Stimulated activated CD4-positive, alpha-beta T cell treated with anti-CD3 and anti-CD28 coated beads, Interleukin-2, amount 100 ng/mL, for 4 hours (primary cell): ENCODE data around the gene MS4A4E.
"Not testable (repeated sequence)": the region's sequence is repeated elsewhere in the genome, so short reads cannot be mapped to it uniquely, and the experiment has no call there.

Experiments
- DNase-seq: peaks from one replicate; pipeline ENCODE4 v3.0.0-alpha.2; 2020; ENCODE audit warnings: low read depth

Gene MS4A4E

DNA sequence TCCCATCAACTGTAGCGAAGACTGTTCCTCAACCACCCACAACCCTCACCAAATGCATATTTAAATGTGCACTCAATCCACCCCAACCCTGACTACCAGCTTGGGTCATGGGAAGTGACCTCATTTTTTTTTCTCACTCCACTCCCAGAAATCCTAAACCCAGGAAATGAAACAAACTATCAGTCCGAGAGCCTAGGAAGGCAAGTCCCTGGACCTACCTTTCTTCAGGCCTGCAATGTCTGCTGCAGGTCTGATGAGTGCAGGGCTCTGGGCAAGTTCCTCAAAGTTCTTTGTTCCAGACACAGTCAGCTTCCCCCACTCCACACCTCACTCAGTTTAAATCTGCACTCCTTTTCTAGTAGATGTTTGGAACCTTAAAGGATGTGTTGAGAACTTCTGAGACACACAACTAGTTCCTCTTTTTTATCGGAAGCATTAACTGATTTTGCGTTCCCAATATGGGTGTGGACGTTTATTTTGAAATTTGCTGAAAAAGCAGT is at the start of gene MS4A4E:
Gene MS4A4E, minus strand, starts transcription at position 398 of the 500 bp plus-strand sequence. CDS start 13,082 bp downstream, outside the sequence.
- no peak for DNase-seq

DNA sequence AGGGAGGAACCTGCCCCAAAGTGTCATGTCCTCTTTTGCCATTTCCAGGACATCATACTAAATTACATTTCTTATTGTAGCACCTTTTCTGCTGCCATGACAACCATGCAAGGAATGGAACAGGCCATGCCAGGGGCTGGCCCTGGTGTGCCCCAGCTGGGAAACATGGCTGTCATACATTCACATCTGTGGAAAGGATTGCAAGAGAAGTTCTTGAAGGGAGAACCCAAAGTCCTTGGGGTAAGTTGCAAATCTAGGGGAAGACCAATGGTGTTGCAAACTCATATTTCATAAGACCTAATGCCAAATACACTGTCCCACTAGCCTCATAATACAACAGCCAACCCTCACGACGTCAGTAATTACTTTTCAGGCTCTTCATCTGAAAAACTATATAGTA is 49.2 kb upstream of the MS4A4E start:
- no peak for DNase-seq

DNA sequence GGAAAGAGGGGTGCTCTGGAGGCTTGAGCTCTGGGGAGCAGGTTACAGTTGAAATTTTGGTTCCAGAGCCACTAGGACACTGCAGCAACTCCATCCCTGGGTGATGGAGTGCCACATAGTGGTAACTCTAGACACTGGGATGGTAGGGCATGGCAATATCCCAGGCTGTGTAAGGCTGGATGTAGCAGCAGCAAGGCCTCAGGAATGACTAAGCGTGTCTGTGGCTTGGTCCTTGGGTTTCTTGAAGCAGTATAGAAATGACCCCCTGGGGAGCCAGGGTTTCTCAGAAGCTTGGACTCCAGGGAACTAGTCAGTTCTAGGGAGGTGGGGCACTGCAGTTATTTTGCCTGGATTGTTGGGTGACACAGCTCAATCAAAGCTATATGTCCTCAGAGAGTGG is 45.6 kb upstream of the MS4A4E start:
- no peak for DNase-seq

DNA sequence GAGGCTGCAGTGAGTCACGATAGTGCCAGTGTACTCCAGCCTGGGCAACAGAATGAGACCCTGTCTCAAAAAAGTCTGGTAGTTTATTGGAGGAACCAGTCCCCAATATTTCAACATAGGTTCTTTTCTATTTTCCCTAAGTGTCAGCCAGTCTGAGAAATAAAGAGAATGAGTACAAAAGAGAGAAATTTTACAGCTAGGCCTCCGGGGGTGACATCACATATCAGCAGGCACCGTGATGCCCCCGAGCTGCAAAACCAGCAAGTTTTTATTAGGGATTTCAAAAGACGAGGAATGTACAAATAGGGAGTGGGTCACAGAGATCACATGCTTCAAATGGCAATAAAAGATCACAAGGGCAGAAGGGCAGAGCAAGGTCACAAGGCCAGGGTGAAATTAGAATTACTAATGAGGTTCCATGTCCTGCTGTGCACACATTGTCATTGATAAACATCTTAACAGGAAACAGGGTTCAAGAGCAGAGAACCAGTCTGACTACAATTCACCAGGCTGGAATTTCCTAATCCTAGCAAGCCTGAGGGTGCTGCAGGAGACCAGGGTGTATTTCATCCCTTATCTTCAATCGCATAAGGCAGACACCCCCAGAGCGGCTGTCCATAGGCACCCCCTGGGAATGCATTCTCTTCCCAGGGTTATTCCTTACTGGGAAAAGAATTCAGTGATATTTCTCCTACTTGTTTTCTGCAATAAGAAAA is 42.6 kb upstream of the MS4A4E start:
- DNase-seq, result not testable (repeated sequence)

DNA sequence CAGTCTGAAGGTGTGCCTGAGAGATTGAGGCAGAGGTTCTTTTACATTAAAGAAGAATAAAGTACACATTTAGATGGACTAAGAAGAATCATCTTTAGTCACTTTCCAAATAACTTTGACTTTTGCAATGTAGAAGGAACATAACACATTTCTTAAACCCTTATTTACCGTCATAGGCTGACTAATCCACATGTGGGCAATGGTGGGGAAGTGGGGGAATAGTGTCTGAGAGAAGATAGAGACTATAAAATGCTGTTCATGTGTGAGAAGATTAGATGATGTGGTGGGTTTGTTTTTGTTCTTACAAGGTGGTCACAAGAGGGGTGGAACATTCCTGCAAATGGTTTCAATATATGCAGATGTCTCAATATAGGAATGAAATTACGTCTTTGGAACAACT is 39.3 kb upstream of the MS4A4E start:
- DNase-seq, result no peak

DNA sequence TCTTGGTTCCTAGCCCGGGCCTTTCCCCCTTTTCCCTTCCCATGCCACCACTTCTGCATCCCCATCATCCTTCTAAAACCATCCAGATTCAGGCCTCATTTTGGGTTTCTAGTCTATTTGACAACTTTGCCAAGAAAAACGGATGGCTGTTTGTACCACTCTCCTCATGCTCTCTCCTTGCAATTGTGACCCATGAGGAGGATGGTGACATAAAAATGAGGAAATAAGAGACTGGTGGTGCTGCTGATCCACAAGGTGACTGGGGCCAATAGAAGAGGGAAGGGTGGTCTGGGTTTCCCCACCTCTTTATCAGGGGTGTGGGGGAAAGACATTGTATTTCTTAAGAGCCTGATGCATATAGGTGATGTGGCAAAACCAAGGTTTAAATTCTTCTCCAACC is 38.5 kb upstream of the MS4A4E start:
- no peak for DNase-seq

DNA sequence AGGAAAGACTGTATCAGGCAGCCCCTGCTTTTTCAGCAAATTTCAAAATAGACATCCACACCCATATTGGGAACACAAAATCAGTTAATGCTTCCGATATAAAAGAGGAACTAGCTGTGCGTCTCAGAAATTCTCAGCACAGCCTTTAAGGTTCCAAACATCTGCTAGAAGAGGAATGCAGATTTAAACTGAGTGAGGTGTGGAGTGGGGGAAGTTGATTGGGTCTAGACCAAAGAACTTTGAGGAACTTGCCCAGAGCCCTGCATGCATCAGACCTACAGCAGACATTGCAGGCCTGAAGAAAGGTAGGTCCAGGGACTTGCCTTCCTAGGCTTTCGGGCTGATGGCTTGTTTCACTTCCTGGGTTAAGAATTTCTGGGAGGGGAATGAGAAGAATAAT is 37.5 kb upstream of the MS4A4E start, which contains the start of gene MS4A4A:
Gene MS4A4A, plus strand, starts transcription at position 255 of the 400 bp plus-strand sequence. Its CDS starts 10 bp downstream, at position 265.
- DNase-seq, result no peak

DNA sequence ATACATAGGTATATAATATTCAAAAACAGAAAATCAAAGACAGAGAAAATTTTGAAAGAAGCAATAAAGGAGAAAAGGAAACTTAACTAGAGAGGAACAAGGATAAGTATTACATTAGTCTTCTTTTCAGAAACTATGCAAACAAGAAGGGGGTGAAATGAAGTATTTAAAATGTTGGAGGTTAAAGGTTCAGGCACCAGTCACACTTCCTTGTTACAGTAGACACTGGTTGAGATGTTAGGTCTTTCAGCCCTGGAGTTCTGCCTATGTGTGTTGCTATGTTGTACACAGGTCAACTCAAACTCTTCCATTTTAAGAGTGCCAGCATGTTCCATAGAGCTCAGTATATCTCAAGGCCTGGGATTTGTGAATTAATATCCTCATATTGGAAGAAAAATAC is 31.5 kb upstream of the MS4A4E start:
- DNase-seq, result no peak

DNA sequence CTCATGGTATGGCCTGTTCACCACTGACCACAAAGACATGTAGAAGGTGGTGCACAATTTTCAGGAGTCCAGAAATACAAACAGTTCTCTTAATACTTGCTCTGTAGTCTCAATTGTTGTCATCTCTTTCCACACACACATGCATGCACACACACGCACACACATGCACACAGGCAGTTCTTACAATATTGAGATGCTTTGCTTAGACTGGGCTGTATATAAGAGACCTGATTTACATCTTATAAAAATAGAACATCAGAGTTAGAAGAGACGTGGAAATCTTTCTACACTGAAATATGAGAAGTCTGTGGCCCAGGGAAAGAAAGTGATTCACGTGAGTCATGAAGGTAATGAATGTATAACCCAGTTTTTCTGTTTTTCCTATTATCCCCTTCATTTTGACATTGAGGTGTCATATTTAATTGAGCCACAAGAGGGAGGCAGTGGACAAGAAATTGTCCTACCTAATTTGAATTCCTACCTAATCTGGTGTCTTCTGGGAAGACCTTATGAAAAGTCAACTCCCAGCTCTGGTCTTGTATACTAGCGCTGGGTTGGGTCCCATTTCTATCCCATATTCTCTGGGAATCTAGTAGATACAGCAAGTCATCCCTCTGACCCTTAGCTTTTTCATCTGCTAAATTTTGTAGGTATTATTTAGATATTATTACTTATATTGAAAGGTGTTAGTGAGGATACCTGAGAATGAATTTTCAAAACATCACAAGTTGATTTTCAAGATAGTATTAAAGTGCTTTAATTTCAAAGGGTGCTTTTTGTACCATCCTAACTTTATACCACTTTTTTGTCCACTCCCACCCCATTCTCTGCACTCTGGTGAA is 22.7 kb upstream of the MS4A4E start:
- DNase-seq, result no peak

DNA sequence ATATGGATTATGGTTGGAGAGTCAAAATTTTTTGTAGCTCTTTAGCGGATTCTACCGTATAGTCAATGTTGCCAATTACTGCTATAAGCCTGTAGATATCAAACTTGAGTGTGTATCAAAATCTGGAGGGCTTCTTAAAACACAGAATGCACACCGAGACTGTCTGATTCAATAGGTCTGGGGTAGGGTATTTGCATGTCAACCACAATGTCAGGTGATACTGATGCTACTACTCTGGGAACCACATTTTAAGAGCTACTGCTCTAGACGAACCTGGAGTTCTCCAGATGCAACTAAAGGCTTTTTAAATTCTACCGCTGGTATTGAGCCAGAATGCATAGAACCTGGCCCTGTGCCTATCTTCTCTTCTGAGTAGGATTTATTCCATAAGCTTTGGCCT is 21.7 kb upstream of the MS4A4E start:
- no peak for DNase-seq

DNA sequence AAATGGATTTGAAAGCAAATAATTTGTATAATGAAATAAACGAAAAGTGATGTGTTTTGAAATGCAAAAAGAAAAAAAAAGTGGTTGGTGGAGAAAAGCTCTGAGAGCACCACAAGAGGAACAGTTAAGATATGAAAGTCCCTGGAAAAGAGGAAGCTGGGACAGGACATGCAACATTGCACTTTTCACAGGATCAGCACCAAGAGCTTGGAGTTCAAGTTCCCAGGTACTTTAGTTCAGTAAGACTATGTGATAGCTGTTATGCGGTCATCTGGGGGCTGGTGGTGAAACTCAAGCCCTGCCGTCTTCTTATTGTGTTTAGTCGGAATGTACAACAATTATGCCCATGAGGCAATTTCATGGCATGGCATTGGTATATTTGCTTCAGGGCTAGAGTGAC is 20.5 kb upstream of the MS4A4E start:
- no peak for DNase-seq

DNA sequence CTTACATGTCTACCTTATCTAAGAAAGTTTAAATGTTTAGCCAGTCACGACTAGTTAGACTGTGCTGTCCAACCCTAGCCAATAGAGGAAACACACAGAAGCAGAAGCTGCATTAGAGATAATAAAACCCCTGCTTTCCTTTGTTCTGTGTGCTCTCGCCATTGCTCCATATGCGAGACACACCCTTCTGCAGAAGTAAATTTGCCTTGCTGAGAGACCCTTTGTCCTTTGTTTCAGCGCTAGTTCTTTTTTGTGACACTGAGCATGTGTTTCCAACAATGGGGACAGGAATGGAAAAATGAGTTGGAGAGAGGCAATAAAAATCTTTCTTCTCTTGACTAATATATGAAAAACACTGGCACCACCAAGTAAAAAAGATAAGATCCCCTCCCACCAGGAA is 18.1 kb upstream of the MS4A4E start:
- no peak for DNase-seq

DNA sequence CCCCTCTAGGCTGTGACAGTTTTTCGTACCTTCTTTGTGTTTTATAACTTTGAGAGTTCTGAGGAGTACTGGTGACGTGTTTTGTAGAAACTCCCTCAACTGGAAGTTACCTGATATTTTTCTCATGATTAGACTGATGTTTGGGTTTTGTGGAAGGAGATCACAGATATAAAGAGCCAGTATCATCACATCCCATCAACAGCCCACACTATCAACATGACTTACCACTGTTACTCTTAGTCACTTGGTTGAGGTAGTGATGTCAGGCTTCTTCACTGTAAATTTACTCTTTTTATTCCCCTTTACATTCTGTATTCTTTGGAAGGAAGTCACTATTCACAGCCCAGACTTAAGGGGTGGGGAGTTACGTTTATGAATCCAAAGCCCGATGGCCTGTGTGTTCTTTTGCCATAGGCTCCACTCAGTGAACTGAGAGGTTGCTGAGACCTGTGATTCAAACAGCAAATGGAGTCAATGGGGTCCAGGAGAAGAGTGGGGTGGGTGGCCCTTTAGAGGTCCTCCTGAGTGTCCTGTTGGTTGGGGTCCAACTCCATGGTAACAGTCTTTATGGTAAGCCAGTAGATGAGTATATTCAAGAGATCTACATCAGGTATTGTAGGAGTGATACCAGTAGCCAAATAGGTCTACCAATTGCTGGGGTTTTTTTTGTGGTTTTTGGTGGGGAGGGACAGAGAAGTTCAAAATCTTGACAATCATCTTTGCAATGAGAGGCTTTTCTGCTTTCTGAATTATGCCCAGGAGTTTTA is 15.2 kb upstream of the MS4A4E start:
- no peak for DNase-seq

DNA sequence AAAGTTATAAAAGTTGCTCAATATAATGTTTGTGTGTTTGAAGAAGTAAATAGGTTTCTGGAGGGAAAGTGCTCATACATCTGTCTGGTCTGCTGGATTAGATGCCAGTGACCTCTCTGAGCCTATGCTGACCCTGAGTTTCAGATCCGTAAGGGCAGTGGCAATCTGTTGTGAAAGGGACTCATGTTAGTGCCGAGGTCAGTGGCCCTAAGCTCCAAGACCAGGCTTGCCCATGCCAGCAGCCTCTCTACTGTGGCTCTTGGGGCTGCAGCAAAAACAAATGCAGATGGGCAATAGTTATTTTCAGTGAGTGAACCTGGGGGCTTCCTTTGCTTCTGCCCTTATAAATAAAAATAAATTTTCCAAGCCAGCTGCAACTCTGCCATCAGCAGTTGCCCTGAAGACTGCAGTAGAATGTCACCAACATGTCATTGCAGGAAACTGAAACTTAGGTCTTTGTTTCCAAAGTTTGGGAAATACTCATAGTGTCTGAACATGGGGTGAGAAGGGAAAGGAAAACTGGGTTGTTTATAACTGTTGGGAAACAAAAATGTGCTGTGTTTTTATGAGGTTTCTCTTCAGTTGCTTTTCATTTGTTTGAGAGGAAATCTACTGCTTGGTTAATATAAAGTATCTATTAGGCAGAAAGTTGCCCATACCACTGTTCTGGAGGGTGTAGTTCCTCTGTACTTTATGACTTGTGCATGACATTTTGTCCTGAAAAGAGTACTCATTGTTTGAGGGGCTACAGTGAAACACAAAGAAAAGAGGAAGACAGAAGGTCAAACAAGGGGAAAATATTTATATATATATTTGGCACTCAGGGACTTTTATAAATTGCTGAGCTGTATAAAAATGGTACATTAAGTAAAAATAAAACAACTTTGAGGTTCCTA is 9.5 kb upstream of the MS4A4E start:
- no peak for DNase-seq

DNA sequence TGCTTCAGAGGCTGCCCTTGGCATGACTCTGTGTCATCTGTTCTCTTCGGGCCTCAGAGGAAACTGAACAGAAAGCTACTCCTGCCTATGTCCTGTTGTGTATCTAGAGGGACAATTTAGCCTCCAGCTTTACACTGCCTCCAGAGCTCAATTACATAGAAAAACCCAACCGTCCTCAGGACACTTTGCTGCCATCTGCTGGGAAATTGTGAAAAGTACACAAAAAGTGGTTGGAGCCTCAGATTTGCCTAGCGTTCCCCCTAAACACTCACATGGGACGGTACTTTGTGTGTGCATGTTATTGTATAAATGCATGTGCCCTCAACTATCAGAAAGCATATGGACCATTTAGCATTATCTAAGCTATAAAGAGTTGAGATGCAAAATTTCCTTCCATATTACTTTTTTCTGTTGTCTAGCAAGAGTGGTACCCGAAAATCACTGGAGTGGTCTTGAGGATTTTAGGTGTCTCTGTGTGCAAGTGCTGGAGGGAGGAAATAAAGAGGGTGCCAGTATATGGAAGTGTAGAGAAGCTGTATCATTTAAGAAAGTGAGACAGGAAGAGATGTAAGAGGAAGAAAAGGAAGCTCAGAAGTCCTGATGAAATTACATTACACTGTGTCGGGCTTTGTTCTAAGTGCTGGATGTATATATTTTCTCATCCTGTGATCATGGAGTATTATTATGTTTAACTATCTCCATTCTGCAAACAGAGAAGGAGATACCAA is 8.7 kb upstream of the MS4A4E start:
- no peak for DNase-seq

DNA sequence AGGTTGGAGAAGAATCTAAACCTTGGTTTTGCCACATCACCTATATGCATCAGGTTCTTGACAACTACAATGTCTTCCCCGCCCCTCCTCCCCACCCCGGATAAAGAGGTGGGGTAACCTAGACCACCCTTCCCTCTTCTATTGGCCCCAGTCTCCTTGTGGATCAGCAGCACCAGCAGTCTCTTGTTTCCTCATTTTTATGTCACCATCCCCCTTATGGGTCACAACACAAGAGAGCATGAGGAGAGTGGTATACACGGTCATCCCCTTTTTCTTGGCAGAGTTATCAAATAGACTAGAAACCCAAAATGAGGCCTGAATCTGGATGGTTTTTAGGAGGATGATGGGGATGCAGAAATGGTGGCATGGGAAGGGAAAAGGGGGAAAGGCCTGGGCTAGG is 1.2 kb downstream of the MS4A4E start:
- DNase-seq, result no peak

DNA sequence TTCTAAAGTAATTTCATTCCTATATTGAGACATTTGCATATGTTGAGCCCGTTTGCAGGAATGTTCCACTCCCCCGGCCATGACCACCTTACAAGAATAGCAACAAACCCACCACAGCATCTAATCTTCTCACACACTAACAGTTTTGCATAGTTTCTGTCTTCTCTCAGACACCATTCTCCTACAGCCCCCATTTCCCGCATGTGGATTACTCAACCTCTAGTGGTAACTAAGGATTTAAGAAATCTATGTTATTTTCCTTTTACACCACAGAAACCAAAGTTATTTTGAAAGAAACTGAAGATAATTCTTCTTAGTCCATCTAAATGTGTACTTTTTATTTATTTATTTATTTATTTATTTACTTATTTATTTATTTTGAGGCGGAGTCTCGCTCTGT is 2.3 kb downstream of the MS4A4E start:
- no peak for DNase-seq

DNA sequence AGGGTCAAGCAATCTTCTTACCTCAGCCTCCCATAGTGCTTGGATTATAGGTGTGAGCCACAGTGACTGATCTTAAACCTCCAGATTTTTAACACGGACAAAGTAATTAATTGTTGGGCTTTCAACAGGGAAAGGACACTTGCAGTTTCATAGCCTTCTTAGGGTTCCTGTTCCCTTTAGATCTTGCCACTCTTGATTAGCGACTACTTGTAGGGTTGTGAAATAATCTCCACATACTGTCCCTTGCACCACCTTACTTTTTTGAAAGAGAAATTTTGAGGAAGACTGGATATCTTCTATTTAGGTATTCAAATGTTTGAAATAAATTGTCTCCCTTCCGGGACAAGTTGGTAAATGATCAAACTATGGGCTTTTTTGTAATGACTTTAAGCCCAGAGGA is 7.6 kb downstream of the MS4A4E start:
- DNase-seq, result no peak

DNA sequence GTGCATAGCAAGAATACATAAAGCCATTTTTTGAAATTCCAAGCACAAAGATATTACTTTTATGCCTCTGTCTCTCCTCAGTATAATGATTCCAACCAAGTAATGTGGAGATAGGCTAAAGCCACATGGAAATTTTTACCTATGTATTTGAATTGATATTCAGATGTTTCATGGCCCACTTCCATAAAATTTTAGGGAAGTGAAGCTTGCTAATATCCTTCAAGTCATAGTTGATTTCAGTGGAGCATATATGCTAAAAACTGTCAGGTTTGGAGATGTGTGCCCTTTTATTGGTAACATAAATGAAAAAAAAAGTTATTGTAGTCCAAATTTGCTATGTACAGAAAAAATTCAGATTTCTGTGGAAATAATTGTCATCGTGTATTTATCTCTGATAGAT is 12.3 kb downstream of the MS4A4E start:
- DNase-seq, result no peak

DNA sequence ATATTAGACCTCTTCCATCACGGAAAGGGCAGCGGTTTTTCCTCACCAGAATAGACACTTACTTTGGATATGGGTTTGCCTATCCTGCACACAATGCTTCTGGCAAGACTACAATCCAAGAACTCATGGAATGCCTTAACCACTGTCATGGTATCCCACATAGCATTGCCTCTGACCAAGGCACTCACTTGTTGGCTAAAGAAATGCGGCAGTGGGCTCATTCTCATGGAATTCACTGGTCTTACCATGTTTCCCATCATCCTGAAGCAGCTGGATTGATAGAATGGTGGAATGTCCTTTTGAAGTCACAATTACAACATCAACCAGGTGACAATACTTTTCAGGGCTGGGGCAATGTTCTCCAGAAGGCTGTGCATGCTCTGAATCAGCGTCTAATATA is 20.8 kb downstream of the MS4A4E start:
- DNase-seq, result no peak

DNA sequence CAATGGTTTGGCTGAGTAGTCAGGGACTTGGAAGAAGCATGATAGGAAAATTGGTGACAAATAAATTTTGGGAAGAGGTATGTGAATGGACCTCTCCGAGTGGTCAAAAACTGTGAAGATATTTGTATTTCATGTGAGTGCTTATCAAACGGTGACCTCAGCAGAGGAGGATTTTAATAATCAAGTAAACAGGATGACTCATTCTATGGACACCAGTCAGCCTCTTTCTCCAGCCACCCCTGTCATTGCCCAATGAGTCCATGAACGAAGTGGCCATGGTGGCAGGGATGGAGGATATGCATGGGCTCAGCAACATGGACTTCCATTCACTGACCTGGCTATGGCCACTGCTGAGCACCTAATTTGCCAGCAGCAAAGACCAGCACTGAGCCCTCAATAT is 21.2 kb downstream of the MS4A4E start:
- no peak for DNase-seq
